WTC11 (cell line): Measurements from ENCODE around the gene GRXCR2. TPM values are rescaled to one million over a fixed set of nuclear protein-coding genes. Genes with fewer than 3 reads are reported as not detected.

Source experiments
- ATAC-seq: fragments of 200-7000 bp; cut with Tn5 transposase; 2 replicates; pipeline ENCODE4 v1.10.0; 2021; ENCODE audit warnings: mild to moderate bottlenecking, moderate library complexity
- CTCF ChIA-PET: fragments of 300-600 bp; sonication (Branson Sonifier 250); formaldehyde crosslinking; loops from one replicate; lab custom pipeline; 2021; ENCODE audit warnings: antibody characterized with exemption; lab: Charles Lee
- POLR2A ChIA-PET: fragments of 350-600 bp; sonication (Branson Sonifier 250); formaldehyde crosslinking; loops from one replicate; lab custom pipeline; 2021; ENCODE audit warnings: antibody characterized with exemption; lab: Charles Lee
- DNase-seq: peaks from one replicate; pipeline ENCODE4 v3.0.0; 2021; ENCODE audit warnings: low spot score
- H3K27ac Mint-ChIP-seq: 2 replicates; pipeline ENCODE4 v1.8.0; 2021; ENCODE audit warnings: mixed read lengths
- H3K27me3 Mint-ChIP-seq: 2 replicates; pipeline ENCODE4 v1.8.0; 2021; ENCODE audit warnings: low read depth, mild to moderate bottlenecking, moderate library complexity, mixed read lengths
- H3K36me3 Mint-ChIP-seq: 2 replicates; pipeline ENCODE4 v1.8.0; 2021; ENCODE audit warnings: mixed read lengths
- H3K4me1 Mint-ChIP-seq: 2 replicates; pipeline ENCODE4 v1.8.0; 2022; ENCODE audit warnings: mixed read lengths
- H3K4me3 Mint-ChIP-seq: 2 replicates; pipeline ENCODE4 v1.8.0; 2021; ENCODE audit warnings: mild to moderate bottlenecking, moderate library complexity, mixed read lengths
- H3K9me3 Mint-ChIP-seq: 2 replicates; pipeline ENCODE4 v1.8.0; 2021; ENCODE audit warnings: mixed read lengths
- CREM ChIP-seq: sonication (generic); formaldehyde crosslinking; IDR thresholded peaks from 2 replicates; pipeline ENCODE4 v1.8.1; 2022; ENCODE audit warnings: mild to moderate bottlenecking, missing genetic modification reagents, moderate library complexity
- FOXK1 ChIP-seq: sonication (generic); formaldehyde crosslinking; IDR thresholded peaks from 2 replicates; pipeline ENCODE4 v1.8.0; 2022; ENCODE audit warnings: mild to moderate bottlenecking, moderate library complexity, missing genetic modification reagents
- JUN ChIP-seq: sonication (generic); formaldehyde crosslinking; IDR thresholded peaks from 2 replicates; pipeline ENCODE4 v1.8.0; 2023; ENCODE audit warnings: mild to moderate bottlenecking, missing genetic modification reagents
- MXD4 ChIP-seq: fragments of 250-450 bp; sonication (Bioruptor Pico); IDR thresholded peaks from 2 replicates; pipeline ENCODE4 v1.8.0; 2021; ENCODE audit warnings: mild to moderate bottlenecking, moderate library complexity, borderline replicate concordance
- NR2C2 ChIP-seq: sonication (generic); formaldehyde crosslinking; IDR thresholded peaks from 2 replicates; pipeline ENCODE4 v1.8.0; 2022; ENCODE audit warnings: mild to moderate bottlenecking, missing genetic modification reagents
- RORB ChIP-seq: fragments of 250-450 bp; sonication (Bioruptor Pico); IDR thresholded peaks from 2 replicates; pipeline ENCODE4 v1.9.0; 2021; ENCODE audit warnings: mild to moderate bottlenecking
- SOX15 ChIP-seq: fragments of 250-450 bp; sonication (Bioruptor Pico); IDR thresholded peaks from 2 replicates; pipeline ENCODE4 v1.9.0; 2021; ENCODE audit warnings: mild to moderate bottlenecking
- ZNF423 ChIP-seq: fragments of 250-450 bp; sonication (Bioruptor Pico); IDR thresholded peaks from 2 replicates; pipeline ENCODE4 v2.1.2; 2022; ENCODE audit warnings: mild to moderate bottlenecking, moderate library complexity
- total RNA-seq: library from RNA; stranded (reverse); gene quantifications from 3 replicates; pipeline ENCODE4 v1.2.3, GENCODE V29; 2021
- TF ChIP-seq, protein P1 (sequence below): sonication (generic); formaldehyde crosslinking; IDR thresholded peaks from 2 replicates; pipeline ENCODE4 v1.8.0; 2022; ENCODE audit warnings: mild to moderate bottlenecking, missing genetic modification reagents
- TF ChIP-seq, protein P2 (sequence below): sonication (generic); formaldehyde crosslinking; conservative IDR thresholded peaks from 2 replicates; pipeline ENCODE4 v1.8.1; 2022; ENCODE audit warnings: mild to moderate bottlenecking, missing genetic modification reagents
- TF ChIP-seq, protein P3 (sequence below): sonication (generic); formaldehyde crosslinking; IDR thresholded peaks from 2 replicates; pipeline ENCODE4 v1.8.0; 2023; ENCODE audit warnings: mild to moderate bottlenecking, missing genetic modification reagents
- TF ChIP-seq, protein P4 (sequence below): sonication (generic); formaldehyde crosslinking; IDR thresholded peaks from 2 replicates; pipeline ENCODE4 v1.8.0; 2022; ENCODE audit warnings: mild to moderate bottlenecking, missing genetic modification reagents
- TF ChIP-seq, protein P5 (sequence below): sonication (generic); formaldehyde crosslinking; IDR thresholded peaks from 2 replicates; pipeline ENCODE4 v1.8.1; 2023; ENCODE audit warnings: mild to moderate bottlenecking, missing genetic modification reagents, moderate library complexity
- TF ChIP-seq, protein P6 (sequence below): sonication (generic); formaldehyde crosslinking; IDR thresholded peaks from 2 replicates; pipeline ENCODE4 v1.8.1; 2023; ENCODE audit warnings: mild to moderate bottlenecking, missing genetic modification reagents, moderate library complexity
- TF ChIP-seq, protein P7 (sequence below): sonication (generic); formaldehyde crosslinking; IDR thresholded peaks from 2 replicates; pipeline ENCODE4 v1.8.0; 2023; ENCODE audit warnings: missing genetic modification reagents, mild to moderate bottlenecking, borderline replicate concordance
- TF ChIP-seq, protein P8 (sequence below): sonication (generic); formaldehyde crosslinking; IDR thresholded peaks from 2 replicates; pipeline ENCODE4 v1.8.0; 2022; ENCODE audit warnings: mild to moderate bottlenecking, missing genetic modification reagents

GRXCR2 gene
- total RNA-seq, 1 experiment from 2014 or later = not detected

DNA sequence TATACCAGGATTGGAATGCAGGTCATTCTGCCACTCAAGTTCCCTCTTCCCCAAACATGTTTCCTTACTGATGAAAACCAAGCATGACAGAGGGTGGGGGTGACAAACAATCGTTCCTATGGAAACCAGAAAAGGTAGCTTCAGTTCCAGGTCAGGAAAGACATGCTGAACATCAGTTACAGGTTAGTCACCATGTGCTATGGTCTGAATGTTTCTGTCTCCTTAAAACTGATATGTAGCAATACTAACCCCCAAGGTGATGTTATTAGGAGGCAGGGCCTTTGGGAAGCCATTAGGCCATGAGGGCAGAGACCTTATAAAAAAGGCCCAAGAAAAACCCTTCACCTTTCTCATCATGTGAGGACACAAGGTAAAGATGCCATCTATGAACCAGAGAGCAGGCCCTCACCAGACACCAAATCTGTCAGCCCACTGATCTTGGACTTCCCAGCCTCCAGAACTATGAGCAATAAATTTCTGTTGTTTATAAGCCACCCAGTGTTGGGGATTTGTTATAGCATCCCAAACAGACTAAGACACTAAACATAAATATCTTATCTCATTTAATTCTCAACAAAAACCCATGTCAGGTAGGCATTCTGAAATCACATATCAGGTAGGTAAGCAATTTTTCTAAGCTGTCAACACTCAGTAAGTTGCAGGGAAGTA is 47.9 kb upstream of the GRXCR2 start:
- CTCF ChIA-PET = no interaction called here

DNA sequence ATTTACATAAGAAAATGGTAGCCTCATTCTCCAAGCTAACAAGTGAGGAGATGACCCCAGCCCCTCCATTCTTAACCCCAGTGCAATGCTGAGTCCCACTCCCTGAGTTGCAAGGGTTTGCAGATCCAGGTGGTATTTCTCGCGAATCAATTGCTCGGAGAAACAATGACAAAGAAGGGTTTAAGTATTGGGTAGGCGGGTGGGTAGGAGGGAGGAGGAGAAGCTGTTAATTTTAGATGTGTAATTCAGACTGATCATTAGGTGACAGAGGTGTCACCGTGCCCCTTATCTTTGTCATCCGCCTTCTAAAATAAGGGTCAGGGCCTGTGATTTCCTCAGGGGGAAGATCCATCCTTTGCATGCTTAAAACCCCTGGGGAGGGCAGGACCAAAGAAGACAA is 46.6 kb upstream of the GRXCR2 start:
- Mint-ChIP-seq H3K4me1 (peaks cover 17% of the 10 kb centered on the region), H3K9me3 (peaks cover 6% of the 10 kb centered on the region), H3K27ac (no peak overlapping the region), H3K36me3 (no peaks in the 10 kb centered on the region), H3K4me3 (no peak overlapping the region), H3K27me3 (peaks cover 3% of the 10 kb centered on the region; the same call in 1 of the 2 replicates)
- ChIA-PET CTCF (no interaction called here), POLR2A (no interaction called here)
- ATAC-seq (no peak), DNase-seq (no peak)
- TF ChIP-seq RORB (CRISPR knock-in tag) = no peak

More for the DNA sequence above, 47.9 kb upstream of the GRXCR2 start:
- Mint-ChIP-seq H3K4me1 (peaks cover 20% of the 10 kb centered on the region), H3K9me3 (peaks cover 6% of the 10 kb centered on the region), H3K27ac (no peak overlapping the region), H3K36me3 (no peaks in the 10 kb centered on the region), H3K4me3 (no peak overlapping the region), H3K27me3 (peaks cover 3% of the 10 kb centered on the region; the same call in 1 of the 2 replicates)
- TF ChIP-seq, protein P1, sequence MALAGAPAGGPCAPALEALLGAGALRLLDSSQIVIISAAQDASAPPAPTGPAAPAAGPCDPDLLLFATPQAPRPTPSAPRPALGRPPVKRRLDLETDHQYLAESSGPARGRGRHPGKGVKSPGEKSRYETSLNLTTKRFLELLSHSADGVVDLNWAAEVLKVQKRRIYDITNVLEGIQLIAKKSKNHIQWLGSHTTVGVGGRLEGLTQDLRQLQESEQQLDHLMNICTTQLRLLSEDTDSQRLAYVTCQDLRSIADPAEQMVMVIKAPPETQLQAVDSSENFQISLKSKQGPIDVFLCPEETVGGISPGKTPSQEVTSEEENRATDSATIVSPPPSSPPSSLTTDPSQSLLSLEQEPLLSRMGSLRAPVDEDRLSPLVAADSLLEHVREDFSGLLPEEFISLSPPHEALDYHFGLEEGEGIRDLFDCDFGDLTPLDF (CRISPR knock-in tag) = no peak
- POLR2A ChIA-PET = no interaction called here
- ATAC-seq = no peak
- no peak for DNase-seq

DNA sequence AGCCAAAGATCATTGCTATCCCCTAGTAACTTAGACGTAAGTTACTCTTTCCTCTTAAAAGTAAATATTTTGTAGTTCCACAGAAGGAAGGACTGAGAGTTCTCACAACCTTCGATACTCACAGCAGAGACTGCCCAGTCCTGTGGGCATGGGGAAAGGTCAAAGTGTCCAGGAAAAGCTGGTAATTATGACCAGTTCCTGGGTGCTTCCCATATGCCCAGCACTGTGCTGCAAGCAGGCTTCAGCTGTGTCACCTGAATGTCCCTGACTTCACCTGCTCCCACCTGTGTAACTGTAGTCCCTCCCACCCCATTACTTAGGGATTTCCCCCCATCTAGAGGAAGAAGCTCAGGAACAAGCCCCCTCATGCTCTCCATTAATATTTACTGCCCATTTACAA is 45.6 kb upstream of the GRXCR2 start:
- ChIA-PET POLR2A (no interaction called here), CTCF (interaction anchor here (0.6 to 1.4 kb wide), 3 partner anchors 10 to 123 kb away, joined by 3 read pairs; no protein-coding TSS in a partner anchor)
- Mint-ChIP-seq H3K36me3 (no peaks in the 10 kb centered on the region), H3K4me3 (no peak overlapping the region), H3K4me1 (peaks cover 17% of the 10 kb centered on the region), H3K27ac (no peak overlapping the region), H3K9me3 (peaks cover 6% of the 10 kb centered on the region), H3K27me3 (peaks cover 3% of the 10 kb centered on the region; the same call in 1 of the 2 replicates)
- no peak for ATAC-seq
- no peak for DNase-seq
- no peak for TF ChIP-seq FOXK1 (CRISPR knock-in tag)
- TF ChIP-seq, protein P2, sequence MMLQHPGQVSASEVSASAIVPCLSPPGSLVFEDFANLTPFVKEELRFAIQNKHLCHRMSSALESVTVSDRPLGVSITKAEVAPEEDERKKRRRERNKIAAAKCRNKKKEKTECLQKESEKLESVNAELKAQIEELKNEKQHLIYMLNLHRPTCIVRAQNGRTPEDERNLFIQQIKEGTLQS = no peak
- TF ChIP-seq, protein P3, sequence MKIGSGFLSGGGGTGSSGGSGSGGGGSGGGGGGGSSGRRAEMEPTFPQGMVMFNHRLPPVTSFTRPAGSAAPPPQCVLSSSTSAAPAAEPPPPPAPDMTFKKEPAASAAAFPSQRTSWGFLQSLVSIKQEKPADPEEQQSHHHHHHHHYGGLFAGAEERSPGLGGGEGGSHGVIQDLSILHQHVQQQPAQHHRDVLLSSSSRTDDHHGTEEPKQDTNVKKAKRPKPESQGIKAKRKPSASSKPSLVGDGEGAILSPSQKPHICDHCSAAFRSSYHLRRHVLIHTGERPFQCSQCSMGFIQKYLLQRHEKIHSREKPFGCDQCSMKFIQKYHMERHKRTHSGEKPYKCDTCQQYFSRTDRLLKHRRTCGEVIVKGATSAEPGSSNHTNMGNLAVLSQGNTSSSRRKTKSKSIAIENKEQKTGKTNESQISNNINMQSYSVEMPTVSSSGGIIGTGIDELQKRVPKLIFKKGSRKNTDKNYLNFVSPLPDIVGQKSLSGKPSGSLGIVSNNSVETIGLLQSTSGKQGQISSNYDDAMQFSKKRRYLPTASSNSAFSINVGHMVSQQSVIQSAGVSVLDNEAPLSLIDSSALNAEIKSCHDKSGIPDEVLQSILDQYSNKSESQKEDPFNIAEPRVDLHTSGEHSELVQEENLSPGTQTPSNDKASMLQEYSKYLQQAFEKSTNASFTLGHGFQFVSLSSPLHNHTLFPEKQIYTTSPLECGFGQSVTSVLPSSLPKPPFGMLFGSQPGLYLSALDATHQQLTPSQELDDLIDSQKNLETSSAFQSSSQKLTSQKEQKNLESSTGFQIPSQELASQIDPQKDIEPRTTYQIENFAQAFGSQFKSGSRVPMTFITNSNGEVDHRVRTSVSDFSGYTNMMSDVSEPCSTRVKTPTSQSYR (CRISPR knock-in tag) = no peak
- TF ChIP-seq, protein P4, sequence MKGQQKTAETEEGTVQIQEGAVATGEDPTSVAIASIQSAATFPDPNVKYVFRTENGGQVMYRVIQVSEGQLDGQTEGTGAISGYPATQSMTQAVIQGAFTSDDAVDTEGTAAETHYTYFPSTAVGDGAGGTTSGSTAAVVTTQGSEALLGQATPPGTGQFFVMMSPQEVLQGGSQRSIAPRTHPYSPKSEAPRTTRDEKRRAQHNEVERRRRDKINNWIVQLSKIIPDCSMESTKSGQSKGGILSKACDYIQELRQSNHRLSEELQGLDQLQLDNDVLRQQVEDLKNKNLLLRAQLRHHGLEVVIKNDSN (CRISPR knock-in tag) = no peak
- TF ChIP-seq JUN = no peak
- TF ChIP-seq, protein P5, sequence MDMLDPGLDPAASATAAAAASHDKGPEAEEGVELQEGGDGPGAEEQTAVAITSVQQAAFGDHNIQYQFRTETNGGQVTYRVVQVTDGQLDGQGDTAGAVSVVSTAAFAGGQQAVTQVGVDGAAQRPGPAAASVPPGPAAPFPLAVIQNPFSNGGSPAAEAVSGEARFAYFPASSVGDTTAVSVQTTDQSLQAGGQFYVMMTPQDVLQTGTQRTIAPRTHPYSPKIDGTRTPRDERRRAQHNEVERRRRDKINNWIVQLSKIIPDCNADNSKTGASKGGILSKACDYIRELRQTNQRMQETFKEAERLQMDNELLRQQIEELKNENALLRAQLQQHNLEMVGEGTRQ = no peak
- TF ChIP-seq, protein P6, sequence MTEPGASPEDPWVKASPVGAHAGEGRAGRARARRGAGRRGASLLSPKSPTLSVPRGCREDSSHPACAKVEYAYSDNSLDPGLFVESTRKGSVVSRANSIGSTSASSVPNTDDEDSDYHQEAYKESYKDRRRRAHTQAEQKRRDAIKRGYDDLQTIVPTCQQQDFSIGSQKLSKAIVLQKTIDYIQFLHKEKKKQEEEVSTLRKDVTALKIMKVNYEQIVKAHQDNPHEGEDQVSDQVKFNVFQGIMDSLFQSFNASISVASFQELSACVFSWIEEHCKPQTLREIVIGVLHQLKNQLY (CRISPR knock-in tag) = no peak
- no peak for TF ChIP-seq SOX15 (CRISPR knock-in tag)
- TF ChIP-seq, protein P7, sequence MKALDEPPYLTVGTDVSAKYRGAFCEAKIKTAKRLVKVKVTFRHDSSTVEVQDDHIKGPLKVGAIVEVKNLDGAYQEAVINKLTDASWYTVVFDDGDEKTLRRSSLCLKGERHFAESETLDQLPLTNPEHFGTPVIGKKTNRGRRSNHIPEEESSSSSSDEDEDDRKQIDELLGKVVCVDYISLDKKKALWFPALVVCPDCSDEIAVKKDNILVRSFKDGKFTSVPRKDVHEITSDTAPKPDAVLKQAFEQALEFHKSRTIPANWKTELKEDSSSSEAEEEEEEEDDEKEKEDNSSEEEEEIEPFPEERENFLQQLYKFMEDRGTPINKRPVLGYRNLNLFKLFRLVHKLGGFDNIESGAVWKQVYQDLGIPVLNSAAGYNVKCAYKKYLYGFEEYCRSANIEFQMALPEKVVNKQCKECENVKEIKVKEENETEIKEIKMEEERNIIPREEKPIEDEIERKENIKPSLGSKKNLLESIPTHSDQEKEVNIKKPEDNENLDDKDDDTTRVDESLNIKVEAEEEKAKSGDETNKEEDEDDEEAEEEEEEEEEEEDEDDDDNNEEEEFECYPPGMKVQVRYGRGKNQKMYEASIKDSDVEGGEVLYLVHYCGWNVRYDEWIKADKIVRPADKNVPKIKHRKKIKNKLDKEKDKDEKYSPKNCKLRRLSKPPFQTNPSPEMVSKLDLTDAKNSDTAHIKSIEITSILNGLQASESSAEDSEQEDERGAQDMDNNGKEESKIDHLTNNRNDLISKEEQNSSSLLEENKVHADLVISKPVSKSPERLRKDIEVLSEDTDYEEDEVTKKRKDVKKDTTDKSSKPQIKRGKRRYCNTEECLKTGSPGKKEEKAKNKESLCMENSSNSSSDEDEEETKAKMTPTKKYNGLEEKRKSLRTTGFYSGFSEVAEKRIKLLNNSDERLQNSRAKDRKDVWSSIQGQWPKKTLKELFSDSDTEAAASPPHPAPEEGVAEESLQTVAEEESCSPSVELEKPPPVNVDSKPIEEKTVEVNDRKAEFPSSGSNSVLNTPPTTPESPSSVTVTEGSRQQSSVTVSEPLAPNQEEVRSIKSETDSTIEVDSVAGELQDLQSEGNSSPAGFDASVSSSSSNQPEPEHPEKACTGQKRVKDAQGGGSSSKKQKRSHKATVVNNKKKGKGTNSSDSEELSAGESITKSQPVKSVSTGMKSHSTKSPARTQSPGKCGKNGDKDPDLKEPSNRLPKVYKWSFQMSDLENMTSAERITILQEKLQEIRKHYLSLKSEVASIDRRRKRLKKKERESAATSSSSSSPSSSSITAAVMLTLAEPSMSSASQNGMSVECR (CRISPR knock-in tag) = no peak
- no peak for TF ChIP-seq CREM
- TF ChIP-seq ZNF423 (CRISPR knock-in tag) = no peak
- TF ChIP-seq NR2C2 (CRISPR knock-in tag) = no peak
- TF ChIP-seq, protein P8, sequence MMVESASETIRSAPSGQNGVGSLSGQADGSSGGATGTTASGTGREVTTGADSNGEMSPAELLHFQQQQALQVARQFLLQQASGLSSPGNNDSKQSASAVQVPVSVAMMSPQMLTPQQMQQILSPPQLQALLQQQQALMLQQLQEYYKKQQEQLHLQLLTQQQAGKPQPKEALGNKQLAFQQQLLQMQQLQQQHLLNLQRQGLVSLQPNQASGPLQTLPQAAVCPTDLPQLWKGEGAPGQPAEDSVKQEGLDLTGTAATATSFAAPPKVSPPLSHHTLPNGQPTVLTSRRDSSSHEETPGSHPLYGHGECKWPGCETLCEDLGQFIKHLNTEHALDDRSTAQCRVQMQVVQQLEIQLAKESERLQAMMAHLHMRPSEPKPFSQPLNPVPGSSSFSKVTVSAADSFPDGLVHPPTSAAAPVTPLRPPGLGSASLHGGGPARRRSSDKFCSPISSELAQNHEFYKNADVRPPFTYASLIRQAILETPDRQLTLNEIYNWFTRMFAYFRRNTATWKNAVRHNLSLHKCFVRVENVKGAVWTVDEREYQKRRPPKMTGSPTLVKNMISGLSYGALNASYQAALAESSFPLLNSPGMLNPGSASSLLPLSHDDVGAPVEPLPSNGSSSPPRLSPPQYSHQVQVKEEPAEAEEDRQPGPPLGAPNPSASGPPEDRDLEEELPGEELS (CRISPR knock-in tag) = no peak
- TF ChIP-seq MXD4 (CRISPR knock-in tag) = no peak
